NCI-H128 (cell line): ENCODE measurements around the gene SLC25A22.

ENCODE experiments used
- DNase-seq: peaks from one replicate; lab custom pipeline; 2025; ENCODE audit not compliant: unreplicated experiment; lab: John Stamatoyannopoulos, UW

SLC25A22 gene

DNA sequence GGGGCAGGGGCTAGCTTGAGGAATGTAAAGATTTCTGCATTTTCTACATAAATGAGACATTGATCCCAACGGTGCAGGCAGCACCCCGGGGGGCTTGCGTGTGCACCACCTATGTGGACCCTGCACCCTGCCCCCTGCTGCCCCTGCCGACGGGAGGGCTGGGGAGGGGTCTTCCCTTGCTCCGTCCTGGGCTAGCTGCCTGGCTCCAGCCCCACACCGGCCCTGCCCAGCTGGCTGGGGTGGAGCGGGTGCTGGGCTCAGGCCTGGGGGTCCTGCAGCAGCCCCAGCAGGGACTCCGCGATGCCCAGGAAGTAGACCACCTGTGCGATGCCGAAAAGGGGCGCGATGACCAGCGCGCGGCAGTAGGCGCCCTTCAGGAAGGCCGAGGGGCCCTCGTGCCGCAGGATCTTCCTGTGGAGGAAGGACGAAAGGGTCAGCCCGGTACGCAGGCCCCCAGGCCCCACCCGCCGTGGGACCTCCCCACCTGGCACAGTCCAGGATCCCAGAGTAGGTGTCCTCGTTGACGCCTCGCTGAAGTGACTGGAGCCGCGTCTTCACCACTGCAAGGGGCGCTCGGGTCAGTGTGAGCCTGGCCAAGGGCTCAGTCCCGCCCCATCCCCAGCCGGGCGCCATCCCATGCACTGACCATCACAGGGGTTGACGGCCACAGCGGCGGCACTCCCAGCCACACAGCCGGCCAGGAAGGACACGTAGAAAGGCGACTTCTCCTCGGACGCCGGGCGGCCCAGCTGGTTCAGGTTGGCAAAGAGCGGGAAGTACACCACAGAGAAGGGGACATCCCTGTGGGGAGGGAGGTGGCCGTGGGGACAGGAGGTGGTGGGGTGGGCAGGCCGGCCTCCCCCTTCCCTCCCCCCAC, 6.2 kb downstream of the SLC25A22 start:
- no peak for DNase-seq

GRCh38 chr11:790721-791564, 7.1 kb downstream of the SLC25A22 start:
- DNase-seq: no peak

DNA sequence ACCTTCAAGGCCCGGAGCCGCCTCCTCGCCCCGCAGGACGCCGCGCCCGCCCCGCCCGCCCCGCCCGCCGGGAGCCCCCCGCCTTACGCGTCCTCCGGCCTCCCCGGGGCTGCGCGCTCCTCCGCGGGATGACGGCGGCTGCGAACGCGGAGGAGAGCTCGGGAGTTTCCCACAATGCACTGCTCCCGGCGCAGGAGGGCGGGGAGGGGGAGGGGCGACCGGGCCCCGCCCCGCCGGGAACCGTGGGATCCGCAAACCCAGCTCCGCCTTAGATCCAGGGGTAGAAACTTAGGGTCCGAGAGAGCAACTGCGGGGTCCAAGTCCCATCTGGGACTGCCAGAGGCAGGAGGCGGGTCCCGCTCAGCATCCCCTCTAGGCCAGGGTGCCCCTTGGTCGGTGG, 8.1 kb downstream of the SLC25A22 start, which contains the start of gene CEND1:
TSS of gene CEND1 (minus strand) at position 148 of the 400 bp plus-strand sequence. CDS start 1,514 bp downstream, outside the sequence.
- peak; percentile 32 for DNase-seq

DNA sequence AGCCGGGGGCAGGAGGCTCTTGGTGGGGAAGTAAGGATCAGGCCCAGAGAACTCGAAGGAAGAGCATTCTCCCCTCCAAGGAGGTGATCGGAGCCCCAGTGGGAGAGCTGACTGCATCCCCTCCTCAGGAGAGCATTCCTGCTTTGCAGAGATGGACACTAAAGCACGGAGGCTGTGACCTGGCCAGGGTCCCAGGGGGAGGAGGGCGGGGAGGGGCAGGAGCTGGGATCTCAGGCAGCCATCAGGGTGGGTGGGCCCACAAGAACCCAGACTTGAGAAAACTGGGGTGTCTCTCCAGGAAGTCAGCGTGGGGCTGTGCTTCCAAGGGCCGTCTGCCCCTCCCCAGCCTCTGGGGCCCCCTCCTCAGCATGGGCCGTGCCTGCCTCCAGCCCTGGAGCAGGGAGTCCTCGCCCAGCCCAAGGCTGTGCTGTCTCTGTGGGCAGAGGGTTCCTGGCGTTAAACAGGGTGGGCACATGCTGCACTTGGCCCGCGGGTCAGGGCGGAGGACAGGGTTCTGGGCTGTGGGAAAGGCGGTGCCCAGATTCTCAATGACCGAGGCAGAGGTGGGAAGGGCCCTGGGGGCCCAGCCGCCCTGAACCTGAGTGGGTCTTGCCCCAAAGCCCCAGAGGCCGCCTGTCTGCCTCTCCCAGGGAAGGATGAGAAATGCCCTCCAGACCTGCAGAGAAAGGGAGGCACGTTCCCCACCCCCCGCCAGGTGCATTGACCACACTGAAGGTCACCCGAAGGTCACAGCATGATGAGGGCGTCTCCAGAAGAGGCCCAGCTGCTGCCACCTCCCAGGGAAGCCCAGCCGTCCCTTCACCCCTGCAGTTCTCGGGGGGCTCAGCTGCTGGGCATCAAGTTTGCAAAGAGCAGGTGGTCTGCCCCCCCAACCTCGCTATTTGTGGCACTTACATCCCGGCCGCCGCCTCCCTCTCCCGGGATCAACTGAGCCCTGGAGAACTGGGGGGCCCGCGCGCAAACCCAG, 8.8 kb downstream of the SLC25A22 start:
- DNase-seq: no peak

DNA sequence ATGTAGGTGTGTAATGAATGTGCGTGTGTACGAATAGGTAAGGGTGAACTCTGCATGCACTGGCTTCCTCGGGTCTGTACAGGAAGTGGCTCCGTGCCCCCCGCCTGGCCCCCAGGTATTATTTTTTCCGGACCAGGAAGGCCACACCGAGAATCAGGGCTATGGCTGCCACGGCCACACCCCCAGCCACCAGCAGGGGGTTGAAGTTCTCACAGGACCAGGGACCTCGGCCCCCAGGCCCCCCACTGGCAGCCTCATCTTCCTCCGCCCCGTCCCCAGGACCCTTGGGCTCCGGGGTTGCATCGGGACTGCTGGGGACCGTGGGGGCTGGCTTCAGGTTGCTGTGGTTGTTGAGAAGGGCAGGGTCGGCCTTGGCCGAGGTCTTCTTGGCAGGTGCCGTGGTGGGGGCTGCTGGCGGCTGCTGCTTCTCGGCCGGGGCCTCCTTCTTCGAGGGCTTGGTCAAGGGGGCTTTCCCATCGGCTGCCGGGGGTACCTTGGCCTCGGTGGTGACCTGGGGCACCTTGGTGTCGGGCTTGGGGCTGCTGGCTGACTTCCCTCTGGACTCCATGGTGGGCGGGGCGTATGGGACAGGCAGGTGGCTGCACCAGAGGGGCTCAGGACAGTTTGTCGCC, 10.0 kb downstream of the SLC25A22 start:
- no peak for DNase-seq

- no peak for DNase-seq
Observed at GRCh38 chr11:787084-787675, 10.9 kb downstream of the SLC25A22 start.

DNA sequence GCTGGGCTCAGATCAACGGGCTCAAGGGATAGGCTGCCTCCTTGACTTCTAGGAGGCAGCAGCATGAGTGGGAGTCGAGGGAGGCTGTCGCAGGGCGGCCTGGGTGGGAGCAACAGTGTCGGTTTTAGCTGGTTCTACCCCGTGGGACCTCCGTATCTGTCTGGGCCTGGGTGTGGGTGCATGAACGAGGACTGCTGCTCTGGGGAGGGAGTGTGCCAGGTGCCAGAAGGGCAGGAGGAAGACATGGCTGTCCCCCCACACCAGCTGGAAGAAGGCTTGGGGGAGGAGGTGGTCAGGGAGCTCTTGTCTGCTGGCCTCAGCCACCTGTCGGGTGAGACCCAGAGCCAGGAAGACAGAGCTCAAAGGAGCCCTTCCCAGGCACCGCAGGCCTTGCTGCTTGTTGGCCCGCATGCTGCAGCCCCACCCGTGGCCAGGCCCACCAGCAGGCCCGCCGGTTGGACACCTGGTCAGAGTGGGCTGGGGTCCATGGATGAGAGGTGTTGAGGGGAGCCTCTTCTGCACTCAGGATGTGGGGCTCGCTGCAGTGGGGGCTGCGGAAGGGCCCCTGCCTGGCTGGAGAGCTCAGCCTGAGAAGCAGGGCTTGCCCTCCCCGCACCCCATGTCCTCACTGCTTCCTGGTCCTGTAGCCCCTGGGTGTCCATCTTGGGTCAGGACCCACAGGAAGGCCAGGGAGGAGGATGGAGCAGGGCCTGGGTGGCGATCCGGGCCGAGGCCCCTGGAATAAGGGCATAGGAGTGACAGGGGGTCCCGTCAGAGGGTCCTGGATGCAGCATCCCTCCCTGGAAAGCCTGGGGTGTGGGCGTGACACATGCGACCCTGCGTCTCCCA, 11.6 kb downstream of the SLC25A22 start:
- no peak for DNase-seq

DNA sequence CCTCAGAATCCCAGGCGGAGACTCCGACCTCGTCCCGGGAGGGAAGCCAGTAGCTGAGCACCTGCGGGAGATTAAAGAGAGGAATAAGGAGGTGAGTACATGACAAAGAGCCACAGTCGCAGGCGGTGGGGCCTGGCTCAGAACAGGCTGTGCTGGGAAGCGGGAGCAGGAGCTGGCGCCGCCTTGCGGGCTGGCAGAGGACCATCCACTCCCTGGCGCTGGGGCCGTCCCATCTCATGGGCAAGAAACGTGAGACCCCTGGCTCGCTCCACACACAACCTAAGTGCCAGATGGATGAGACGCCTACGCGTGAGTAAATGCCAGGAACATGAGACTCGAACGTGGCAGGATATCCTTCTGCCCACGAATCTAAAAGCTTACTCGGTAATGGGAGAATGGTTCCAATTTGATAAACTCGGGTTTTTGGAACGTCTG, 14.5 kb downstream of the SLC25A22 start:
- DNase-seq: peak; percentile 70

DNA sequence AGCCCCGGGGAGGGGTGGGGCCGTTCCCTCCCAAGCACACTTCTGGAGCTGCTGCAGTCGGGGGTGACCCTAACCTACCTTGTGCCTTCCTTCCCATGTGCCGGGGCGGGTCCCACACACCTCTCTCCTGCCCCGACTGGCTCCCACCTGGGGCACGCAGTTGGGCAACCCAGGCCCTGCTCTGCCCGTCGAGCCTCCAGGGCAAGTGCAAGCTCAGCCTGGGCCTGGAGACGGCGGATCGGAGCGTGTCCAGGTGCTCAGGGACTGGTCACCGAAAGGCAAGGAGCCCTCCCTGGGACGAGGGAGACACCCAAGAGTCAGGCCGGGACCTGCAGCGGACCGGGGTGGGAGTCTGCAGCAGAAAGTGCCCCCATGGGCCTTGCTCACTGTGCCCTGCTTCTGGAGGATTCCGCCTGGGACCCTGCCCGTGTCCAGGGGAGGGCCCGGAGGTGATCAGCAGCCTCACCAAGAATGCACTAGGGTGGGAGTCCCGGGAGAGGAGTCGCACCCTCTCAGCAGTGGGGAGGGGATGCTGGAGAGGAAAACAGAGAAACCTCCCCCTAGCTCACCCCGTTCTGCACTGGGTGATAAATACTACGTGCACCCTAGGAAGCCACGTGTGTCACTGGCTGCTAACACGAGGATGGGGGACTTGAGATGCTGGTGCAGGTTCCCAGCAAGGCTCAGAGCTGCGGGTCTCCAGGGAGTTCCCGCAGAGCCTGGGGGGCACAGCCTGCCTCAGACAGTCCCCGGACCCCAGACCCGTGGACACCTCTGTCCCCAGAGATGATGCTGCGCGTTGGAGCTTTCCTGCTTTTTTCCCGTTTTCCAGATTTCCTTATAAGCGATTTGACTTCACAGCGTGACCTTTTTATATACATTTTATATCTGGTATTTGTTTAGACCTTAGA, 15.6 kb downstream of the SLC25A22 start:
- DNase-seq: no peak

GRCh38 chr11:779955-780532, 18.0 kb downstream of the SLC25A22 start:
- no peak for DNase-seq

- no peak for DNase-seq
Observed at GRCh38 chr11:778976-779954, 18.8 kb downstream of the SLC25A22 start.

DNA sequence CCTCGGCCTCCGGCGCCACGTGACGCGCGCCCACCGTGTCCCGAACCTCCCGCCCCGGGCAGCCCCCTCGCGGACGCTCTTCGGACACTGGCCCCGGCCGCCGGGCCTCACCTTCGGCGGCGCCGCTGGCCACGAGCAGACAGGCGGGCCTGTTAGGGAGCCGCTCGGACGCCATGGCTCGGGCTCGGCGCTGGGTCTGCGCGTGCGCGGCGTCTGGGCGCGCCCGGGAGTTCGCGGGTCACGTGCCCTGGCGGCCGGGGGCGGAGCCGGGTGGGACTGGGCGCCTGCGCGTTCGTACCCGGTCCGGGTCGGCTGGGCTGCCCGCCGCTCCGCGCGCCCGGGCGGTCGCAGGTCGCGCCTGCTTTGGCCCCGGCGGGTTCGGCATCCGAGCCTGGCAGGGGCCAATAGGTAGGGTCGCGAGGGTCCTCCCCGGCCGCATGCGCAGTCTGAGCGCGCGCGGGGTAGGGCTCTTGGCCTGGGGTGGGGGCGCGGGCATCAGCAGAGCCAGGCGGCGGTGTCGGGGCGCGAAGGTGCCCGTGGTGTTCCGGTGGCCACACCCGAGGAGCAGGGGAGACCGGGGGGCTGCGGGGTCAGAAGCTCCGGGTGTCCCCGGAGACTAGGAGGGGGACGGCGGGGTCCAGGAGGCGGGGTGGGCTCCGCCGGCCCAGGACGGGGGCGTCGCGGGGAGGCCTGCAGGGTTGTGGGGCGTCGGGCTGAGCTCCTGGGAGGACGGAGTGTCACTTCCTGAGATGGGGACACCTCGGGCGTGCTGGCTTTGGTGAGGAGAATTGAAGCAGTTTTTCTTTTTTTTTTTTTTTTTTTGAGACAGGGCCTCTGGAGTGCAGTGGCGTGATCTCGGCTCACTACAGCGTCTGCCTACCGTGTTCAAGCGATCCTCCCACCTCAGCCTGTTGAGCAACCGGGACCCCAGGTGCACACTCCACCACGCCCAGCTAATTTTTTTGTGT, 20.5 kb downstream of the SLC25A22 start, which contains the start of gene GATD1:
TSS of gene GATD1 (minus strand) at position 200 of the 968 bp plus-strand sequence. CDS start at position 175, 25 bp downstream.
- peak; percentile 62 for DNase-seq

GRCh38 chr11:776561-777287, 21.4 kb downstream of the SLC25A22 start:
- no peak for DNase-seq

DNA sequence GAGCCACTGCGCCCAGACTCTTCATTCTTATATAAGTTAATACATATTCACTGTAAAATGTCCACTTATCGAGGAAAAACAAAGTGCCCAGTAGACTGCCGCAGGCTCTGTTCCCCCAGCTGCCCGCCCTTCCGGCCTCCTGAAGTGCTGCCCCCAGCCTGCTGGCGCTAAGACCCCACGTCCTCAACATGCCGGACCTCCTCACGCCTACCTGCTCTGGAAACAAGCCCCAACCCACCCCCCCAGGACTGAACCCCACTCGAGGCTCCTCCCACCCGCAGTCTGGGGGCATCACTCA, 21.9 kb downstream of the SLC25A22 start:
- DNase-seq: no peak
